Esophagus squamous epithelium (tissue), 5 donors: ENCODE results near the gene CGNL1. TPM values are rescaled to one million over a fixed set of nuclear protein-coding genes. Genes with fewer than 3 reads are reported as not detected.
A peak's percentile ranks its signal among the peaks of the same experiment; 100 is the strongest.

ENCODE experiments used
- DNase-seq: peaks from one replicate; lab custom pipeline; 2025; lab: John Stamatoyannopoulos, UW
- H3K27ac ChIP-seq, 4 donors: fragments of 200-600 bp; sonication (generic); one replicate each; pipeline ENCODE4 v1.5.1; 2016 to 2019; ENCODE audit warnings: mild to moderate bottlenecking in 1 of 4
- H3K27me3 ChIP-seq, 4 donors: fragments of 200-600 bp; sonication (generic); 1 replicate in 3 of 4; 2 replicates in 1 of 4; pipeline versions ENCODE4 v1.5.1 to v1.6.0; 2017 to 2021; ENCODE audit warnings: antibody characterized with exemption in 1 of 4
- H3K36me3 ChIP-seq, 3 donors: fragments of 200-600 bp; sonication (generic); one replicate each; pipeline ENCODE4 v1.5.1; 2016 to 2019
- H3K4me1 ChIP-seq, 3 donors: fragments of 200-600 bp; sonication (generic); one replicate each; pipeline ENCODE4 v1.5.1; 2017 to 2019
- H3K4me3 ChIP-seq, 4 donors: fragments of 200-600 bp; sonication (generic); 1 replicate in 3 of 4; 2 replicates in 1 of 4; pipeline ENCODE4 v1.5.1; 2016 to 2019; ENCODE audit warnings: mild to moderate bottlenecking in 2 of 4, moderate library complexity in 1 of 4
- H3K9me3 ChIP-seq, 3 donors: fragments of 200-600 bp; sonication (generic); one replicate each; pipeline ENCODE4 v1.5.1; 2016 to 2019
- POLR2A ChIP-seq, 4 donors: fragments of 450-650 bp; IDR thresholded peaks; one replicate each; pipeline ENCODE4 v1.6.1; 2017; ENCODE audit warnings: antibody characterized with exemption in 4 of 4, mild to moderate bottlenecking in 4 of 4, moderate library complexity in 3 of 4
- WGBS, 2 donors: methylation state at CpG; one replicate each; pipeline ENCODE4 v1.1.5; 2018; 5-methylcytosine and 5-hydroxymethylcytosine counted together
- intact Hi-C: fragments of 100-400 bp; cut with DNase I; formaldehyde crosslinking; loops from one replicate; pipeline ENCODE4 v1.15.0; 2022
- total RNA-seq, 4 donors: library from RNA; depleted of rRNA; stranded (reverse); fragments of >200 nt; gene quantifications; one replicate each; pipeline ENCODE4 v1.1.0, GENCODE V29; 2016
- TF ChIP-seq, protein P1 (sequence below), 6 experiments: fragments of 450-650 bp in 4 of 6; fragments of 200-600 bp in 2 of 6; sonication (generic) in 2 of 6; IDR thresholded peaks; one replicate each; pipeline ENCODE4 v1.5.1; 2016 to 2019; ENCODE audit warnings: antibody characterized with exemption in 6 of 6, mild to moderate bottlenecking in 4 of 6, moderate library complexity in 4 of 6
- donor health status: DM: yes; HTN: yes; CAD: no.

Gene CGNL1
- total RNA-seq, 4 donors from 2014 or later = 3.8 to 14.7 (median 8.8) TPM

DNA sequence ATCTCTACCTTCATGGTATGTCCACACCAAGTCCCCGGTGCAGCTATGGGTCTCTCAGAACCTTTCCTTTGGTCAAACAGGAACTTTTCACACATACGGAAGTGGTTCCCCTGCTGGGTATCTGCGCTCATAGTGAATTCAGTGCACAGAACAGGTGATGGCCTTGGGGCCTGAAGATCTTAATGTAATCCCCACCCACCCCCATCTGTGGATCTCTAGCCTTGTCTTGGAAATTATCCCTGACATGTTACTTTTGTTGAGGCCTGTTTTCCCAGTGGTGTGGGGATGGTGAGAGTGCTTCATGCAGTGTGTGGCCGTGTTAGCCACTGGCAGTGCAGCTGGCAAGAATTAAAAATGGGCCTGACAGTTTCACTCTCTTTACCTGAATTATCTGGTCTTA is 143.5 kb downstream of the CGNL1 start:
- H3K36me3 ChIP-seq = peaks cover 0 to 8% (median 0%) of the 10 kb centered on the region in 3 donors
- intact Hi-C loops = no loop called here
- H3K27ac ChIP-seq = no peak overlapping the region
- DNase-seq = no peak
- H3K4me1 ChIP-seq = peaks cover 0 to 17% (median 0%) of the 10 kb centered on the region in 3 donors
- 87 to 89% methylated on average over 4 of the region's 4 CpGs for WGBS, 2 donors
- no peaks in the 10 kb centered on the region for H3K27me3 ChIP-seq
- no peak overlapping the region for H3K4me3 ChIP-seq
- TF ChIP-seq, protein P1, sequence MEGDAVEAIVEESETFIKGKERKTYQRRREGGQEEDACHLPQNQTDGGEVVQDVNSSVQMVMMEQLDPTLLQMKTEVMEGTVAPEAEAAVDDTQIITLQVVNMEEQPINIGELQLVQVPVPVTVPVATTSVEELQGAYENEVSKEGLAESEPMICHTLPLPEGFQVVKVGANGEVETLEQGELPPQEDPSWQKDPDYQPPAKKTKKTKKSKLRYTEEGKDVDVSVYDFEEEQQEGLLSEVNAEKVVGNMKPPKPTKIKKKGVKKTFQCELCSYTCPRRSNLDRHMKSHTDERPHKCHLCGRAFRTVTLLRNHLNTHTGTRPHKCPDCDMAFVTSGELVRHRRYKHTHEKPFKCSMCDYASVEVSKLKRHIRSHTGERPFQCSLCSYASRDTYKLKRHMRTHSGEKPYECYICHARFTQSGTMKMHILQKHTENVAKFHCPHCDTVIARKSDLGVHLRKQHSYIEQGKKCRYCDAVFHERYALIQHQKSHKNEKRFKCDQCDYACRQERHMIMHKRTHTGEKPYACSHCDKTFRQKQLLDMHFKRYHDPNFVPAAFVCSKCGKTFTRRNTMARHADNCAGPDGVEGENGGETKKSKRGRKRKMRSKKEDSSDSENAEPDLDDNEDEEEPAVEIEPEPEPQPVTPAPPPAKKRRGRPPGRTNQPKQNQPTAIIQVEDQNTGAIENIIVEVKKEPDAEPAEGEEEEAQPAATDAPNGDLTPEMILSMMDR (IDR thresholded peaks at IDR 0.05) = no peak
- no peak for TF ChIP-seq POLR2A (IDR thresholded peaks at IDR 0.05)
- no peaks in the 10 kb centered on the region for H3K9me3 ChIP-seq

DNA sequence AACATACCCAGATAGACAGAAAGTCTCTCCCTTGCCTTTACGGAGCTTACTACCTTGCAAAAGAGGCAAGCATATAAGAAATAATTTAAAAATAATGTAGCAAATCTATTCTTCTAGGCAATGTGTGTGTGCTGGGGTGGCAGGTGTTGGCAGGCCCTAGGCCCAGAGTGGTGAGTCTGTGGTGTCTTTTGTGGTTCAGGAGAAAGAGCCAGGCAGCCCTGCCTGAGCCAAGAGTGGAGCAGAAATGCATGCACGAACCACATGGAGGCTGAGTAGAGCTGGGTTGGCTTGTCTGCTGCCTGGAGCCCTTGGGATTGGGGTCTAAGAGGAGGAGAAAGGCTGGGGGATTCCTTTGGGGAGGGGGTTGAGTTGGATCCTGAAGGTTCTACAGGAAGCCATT is 145.2 kb downstream of the CGNL1 start:
- no peaks in the 10 kb centered on the region for H3K9me3 ChIP-seq
- intact Hi-C loops = no loop called here
- no peak overlapping the region for H3K27ac ChIP-seq
- 68 to 71% methylated on average over 2 of the region's 2 CpGs for WGBS, 2 donors
- no peak for TF ChIP-seq POLR2A (IDR thresholded peaks at IDR 0.05)
- TF ChIP-seq, protein P1 (IDR thresholded peaks at IDR 0.05) = no peak
- H3K4me1 ChIP-seq = peaks cover 0 to 22% (median 0%) of the 10 kb centered on the region in 3 donors
- H3K4me3 ChIP-seq = no peak overlapping the region
- DNase-seq = no peak
- no peaks in the 10 kb centered on the region for H3K27me3 ChIP-seq
- H3K36me3 ChIP-seq = peaks cover 0 to 8% (median 0%) of the 10 kb centered on the region in 3 donors

DNA sequence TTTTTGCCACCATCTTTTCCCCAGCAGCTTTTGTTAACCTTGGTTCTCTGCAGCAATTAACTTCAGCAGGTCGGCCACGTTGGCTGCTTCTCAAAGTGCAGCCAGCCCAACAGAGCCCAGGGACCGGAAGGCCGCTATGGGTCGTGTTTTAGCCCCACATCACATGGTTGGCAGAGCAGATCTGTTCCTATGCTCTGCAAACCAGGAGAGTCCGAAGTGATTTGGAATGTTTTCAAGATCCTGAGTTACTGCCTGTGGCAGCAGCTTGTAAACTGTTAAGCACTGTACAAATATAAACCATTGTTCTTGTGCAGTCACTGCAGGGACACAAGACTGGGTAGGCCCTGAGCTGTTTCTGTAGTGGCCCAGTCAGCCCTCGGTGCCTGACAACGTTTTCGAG is 145.8 kb downstream of the CGNL1 start:
- no peak overlapping the region for H3K4me3 ChIP-seq
- no peaks in the 10 kb centered on the region for H3K9me3 ChIP-seq
- peaks cover 0 to 28% (median 5%) of the 10 kb centered on the region in 3 donors for H3K4me1 ChIP-seq
- no peaks in the 10 kb centered on the region for H3K27me3 ChIP-seq
- no peak overlapping the region for H3K27ac ChIP-seq
- intact Hi-C loops = no loop called here
- peaks cover 0 to 8% (median 0%) of the 10 kb centered on the region in 3 donors for H3K36me3 ChIP-seq
- no peak for TF ChIP-seq POLR2A (IDR thresholded peaks at IDR 0.05)
- TF ChIP-seq, protein P1 (IDR thresholded peaks at IDR 0.05) = no peak
- DNase-seq = no peak
- WGBS, 2 donors = 43 to 44% methylated on average over 4 to 5 of the region's 9 CpGs

DNA sequence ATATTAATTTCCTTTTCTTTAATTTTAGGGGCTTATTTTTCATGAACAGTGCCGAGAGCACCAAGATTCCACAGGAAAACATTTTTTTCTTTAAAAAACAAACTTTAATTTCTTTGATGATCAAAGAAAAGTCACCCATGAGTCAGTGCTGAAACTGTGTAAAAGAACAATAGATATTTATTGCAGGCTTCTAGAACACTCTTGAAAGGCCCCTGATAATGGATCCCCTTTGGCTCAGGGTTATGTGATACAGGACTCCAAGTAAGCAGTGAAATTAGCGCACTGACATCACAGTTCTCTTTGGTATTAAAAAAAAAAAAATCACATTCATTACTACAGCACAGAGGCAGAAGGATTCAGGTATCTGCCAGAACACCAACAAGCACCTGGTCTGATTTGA is 149.3 kb downstream of the CGNL1 start:
- intact Hi-C loops = loop anchor here (5.0 kb wide), 1 partner anchor 183 kb away; no protein-coding TSS in a partner anchor
- no peak for DNase-seq
- Histone ChIP-seq H3K4me1 (peaks cover 0 to 32% (median 7%) of the 10 kb centered on the region in 3 donors), H3K36me3 (no peaks in the 10 kb centered on the region), H3K27me3 (no peaks in the 10 kb centered on the region), H3K4me3 (no peak overlapping the region), H3K9me3 (no peaks in the 10 kb centered on the region), H3K27ac (no peak overlapping the region)
- WGBS, 2 donors = 84 to 85% methylated on average over 2 of the region's 2 CpGs
- TF ChIP-seq POLR2A (IDR thresholded peaks at IDR 0.05) = no peak
- TF ChIP-seq, protein P1 (IDR thresholded peaks at IDR 0.05) = no peak

DNA sequence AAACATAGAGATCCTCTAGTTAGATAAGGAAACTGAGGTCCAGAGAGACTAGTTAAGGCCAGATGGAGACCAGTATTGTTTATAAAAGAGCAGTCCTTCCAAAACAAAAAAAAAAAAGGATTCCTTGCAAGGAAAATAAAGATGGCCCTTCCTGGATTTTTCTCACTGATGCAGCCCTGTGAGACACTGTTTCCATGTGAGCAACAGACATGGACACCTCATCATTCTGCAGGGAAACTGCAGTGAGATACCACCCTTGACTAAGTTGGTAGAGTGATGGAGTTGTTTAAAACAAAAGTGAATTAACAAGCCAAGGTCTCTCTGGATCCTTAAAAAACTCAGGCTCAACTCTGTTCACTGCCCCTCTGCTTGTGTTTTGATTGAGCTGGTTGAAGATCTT is 149.8 kb downstream of the CGNL1 start:
- Histone ChIP-seq H3K36me3 (no peaks in the 10 kb centered on the region), H3K27me3 (no peaks in the 10 kb centered on the region), H3K27ac (peak overlapping the region in 1 of 4 donors; percentile 7), H3K4me1 (peaks cover 0 to 32% (median 7%) of the 10 kb centered on the region in 3 donors), H3K9me3 (no peaks in the 10 kb centered on the region), H3K4me3 (no peak overlapping the region)
- intact Hi-C loops = loop anchor here (5.0 kb wide), 1 partner anchor 184 kb away; no protein-coding TSS in a partner anchor
- no peak for DNase-seq
- TF ChIP-seq, protein P1 (IDR thresholded peaks at IDR 0.05) = no peak
- no peak for TF ChIP-seq POLR2A (IDR thresholded peaks at IDR 0.05)
